Panc1 (cell line): ENCODE results near the gene UNC50. TPM values are rescaled to one million over a fixed set of nuclear protein-coding genes. Genes with fewer than 3 reads are reported as not detected.

Source experiments
- ATAC-seq: fragments of 200-7000 bp; cut with Tn5 transposase; 2 replicates; pipeline ENCODE4 v1.9.1; 2020; ENCODE audit warnings: mild to moderate bottlenecking, moderate library complexity
- BruUV-seq: library from RNA; stranded (reverse); fragments of 400-500 nt; replicated peaks from 2 replicates; lab custom pipeline; 2021; lab: Mats Ljungman, UMichigan
- CTCF ChIA-PET: fragments of 300-600 bp; sonication (Branson Sonifier 250); formaldehyde crosslinking; loops from one replicate; lab custom pipeline; 2022; ENCODE audit warnings: antibody characterized with exemption; lab: Charles Lee
- POLR2A ChIA-PET: fragments of 300-600 bp; sonication (Branson Sonifier 250); formaldehyde crosslinking; loops from one replicate; lab custom pipeline; 2022; ENCODE audit warnings: antibody characterized with exemption; lab: Charles Lee
- DNase-seq: peaks from one replicate; pipeline ENCODE4 v3.0.0-alpha.2; 2010; ENCODE audit warnings: low read depth, low spot score
- H3K27ac ChIP-seq: 2 replicates; pipeline ENCODE4 v1.5.1; 2011; ENCODE audit warnings: mild to moderate bottlenecking, low read length, inconsistent platforms
- H3K27me3 ChIP-seq: fragments of 200-500 bp; sonication (Bioruptor generic); 2 replicates; pipeline ENCODE4 v1.6.0; 2014; ENCODE audit warnings: low read length, inconsistent platforms; ENCODE audit not compliant: control insufficient read depth, insufficient read depth
- H3K36me3 ChIP-seq: fragments of 200-500 bp; sonication (Bioruptor generic); 2 replicates; pipeline ENCODE4 v1.5.1; 2014; ENCODE audit warnings: inconsistent platforms, mild to moderate bottlenecking, low read length, moderate library complexity; ENCODE audit not compliant: control insufficient read depth, insufficient read depth
- H3K4me1 ChIP-seq: 2 replicates; pipeline ENCODE4 v1.5.1; 2011; ENCODE audit warnings: inconsistent platforms, mild to moderate bottlenecking, low read length, moderate library complexity; ENCODE audit not compliant: control insufficient read depth, insufficient read depth
- H3K4me3 ChIP-seq, 2 experiments: 2 replicates each; pipeline ENCODE4 v1.5.1; 2011 to 2012; ENCODE audit warnings: low read depth in 2 of 2, low read length in 2 of 2, mild to moderate bottlenecking in 2 of 2, inconsistent platforms in 1 of 2, moderate library complexity in 1 of 2
- H3K9me3 ChIP-seq: fragments of 200-500 bp; sonication (Bioruptor generic); 2 replicates; pipeline ENCODE4 v1.5.1; 2014; ENCODE audit warnings: low read depth, mild to moderate bottlenecking, inconsistent platforms, low read length, moderate library complexity; ENCODE audit not compliant: control insufficient read depth, insufficient read depth
- POLR2AphosphoS5 ChIP-seq: IDR thresholded peaks from 2 replicates; pipeline ENCODE4 v1.6.1; 2012; ENCODE audit warnings: mild to moderate bottlenecking, low read depth, low read length, moderate library complexity
- REST ChIP-seq, 2 experiments: IDR thresholded peaks; 2 replicates each; pipeline ENCODE4 v1.6.1; 2011 to 2012; ENCODE audit warnings: low read depth in 2 of 2, control low read depth in 1 of 2, low read length in 1 of 2, mild to moderate bottlenecking in 1 of 2, moderate library complexity in 1 of 2; ENCODE audit not compliant: insufficient read depth in 1 of 2
- SIN3A ChIP-seq: IDR thresholded peaks from 2 replicates; pipeline ENCODE4 v1.6.1; 2012; ENCODE audit warnings: low read depth, mild to moderate bottlenecking, low read length, moderate library complexity, borderline replicate concordance; ENCODE audit not compliant: insufficient read depth
- TCF7L2 ChIP-seq: IDR thresholded peaks from 2 replicates; pipeline ENCODE4 v1.6.1; 2011; ENCODE audit warnings: mild to moderate bottlenecking, low read depth, low read length, inconsistent platforms
- in situ Hi-C: cut with HindIII; loops from 2 replicates; pipeline ENCODE4 v1.10.0; 2016; ENCODE audit warnings: low sequenced_read_pairs, low pct_unique_long_range_greater_than_20kb
- intact Hi-C: fragments of 100-400 bp; cut with micrococcal nuclease; formaldehyde crosslinking; loops from one replicate; pipeline ENCODE4 v1.10.0; 2022; ENCODE audit not compliant: unreplicated experiment
- total RNA-seq: library from RNA; stranded (reverse); gene quantifications from one replicate; pipeline ENCODE4 v1.2.1, GENCODE V29; 2021; ENCODE audit not compliant: unreplicated experiment
- TF ChIP-seq, protein P1 (sequence below): fragments of 450-650 bp; IDR thresholded peaks from 2 replicates; pipeline ENCODE4 v1.5.1; 2017; ENCODE audit warnings: mild to moderate bottlenecking

UNC50 gene
- total RNA-seq, 1 experiment from 2014 or later, result 43.6 TPM

DNA sequence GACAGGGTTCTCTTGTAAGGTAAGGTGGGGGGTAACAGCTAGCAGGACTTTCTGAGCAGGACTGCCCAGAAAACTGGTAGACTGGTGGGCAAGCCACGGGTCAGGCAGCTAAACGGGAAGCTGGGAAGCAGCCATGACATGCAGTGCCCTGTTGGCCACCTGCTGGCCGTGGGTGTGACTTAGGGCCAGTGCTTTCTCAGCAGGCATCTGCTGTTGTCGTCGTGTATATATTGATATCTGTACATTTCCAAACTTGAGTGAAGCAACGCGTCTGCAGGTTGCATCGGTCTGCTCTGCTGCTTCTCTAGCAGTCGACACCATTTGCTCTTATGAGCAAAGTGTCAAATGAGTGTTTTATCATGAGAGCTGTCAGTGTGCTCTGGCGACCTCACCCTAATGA is 31.1 kb upstream of the UNC50 start:
- ChIA-PET POLR2A (no interaction called here), CTCF (no interaction called here)
- DNase-seq (no peak), ATAC-seq (no peak)
- intact Hi-C loops (no loop called here), in situ Hi-C loops (no loop called here)
- no peak overlapping the region for H3K27ac ChIP-seq
- no peaks in the 10 kb centered on the region for H3K27me3 ChIP-seq
- TF ChIP-seq REST (IDR thresholded peaks at IDR 0.05; ENCODE audit: insufficient read depth in 1 of 2, low read depth in 2 of 2, low read length in 1 of 2) (no peak), POLR2AphosphoS5 (no peak), SIN3A (no peak), TCF7L2 (no peak)
- TF ChIP-seq, protein P1, sequence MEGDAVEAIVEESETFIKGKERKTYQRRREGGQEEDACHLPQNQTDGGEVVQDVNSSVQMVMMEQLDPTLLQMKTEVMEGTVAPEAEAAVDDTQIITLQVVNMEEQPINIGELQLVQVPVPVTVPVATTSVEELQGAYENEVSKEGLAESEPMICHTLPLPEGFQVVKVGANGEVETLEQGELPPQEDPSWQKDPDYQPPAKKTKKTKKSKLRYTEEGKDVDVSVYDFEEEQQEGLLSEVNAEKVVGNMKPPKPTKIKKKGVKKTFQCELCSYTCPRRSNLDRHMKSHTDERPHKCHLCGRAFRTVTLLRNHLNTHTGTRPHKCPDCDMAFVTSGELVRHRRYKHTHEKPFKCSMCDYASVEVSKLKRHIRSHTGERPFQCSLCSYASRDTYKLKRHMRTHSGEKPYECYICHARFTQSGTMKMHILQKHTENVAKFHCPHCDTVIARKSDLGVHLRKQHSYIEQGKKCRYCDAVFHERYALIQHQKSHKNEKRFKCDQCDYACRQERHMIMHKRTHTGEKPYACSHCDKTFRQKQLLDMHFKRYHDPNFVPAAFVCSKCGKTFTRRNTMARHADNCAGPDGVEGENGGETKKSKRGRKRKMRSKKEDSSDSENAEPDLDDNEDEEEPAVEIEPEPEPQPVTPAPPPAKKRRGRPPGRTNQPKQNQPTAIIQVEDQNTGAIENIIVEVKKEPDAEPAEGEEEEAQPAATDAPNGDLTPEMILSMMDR, result no peak; the same call in 1 of the 2 replicates
- no peaks in the 10 kb centered on the region for H3K9me3 ChIP-seq
- no peaks in the 10 kb centered on the region for H3K36me3 ChIP-seq
- H3K4me3 ChIP-seq, result no peak overlapping the region
- BruUV-seq, result no TSS peak
- no peaks in the 10 kb centered on the region for H3K4me1 ChIP-seq

- in situ Hi-C loops, result no loop called here
- intact Hi-C loops, result no loop called here
- H3K9me3 ChIP-seq, result no peaks in the 10 kb centered on the region
- H3K27me3 ChIP-seq, result no peaks in the 10 kb centered on the region
- no TSS peak for BruUV-seq
- ChIA-PET CTCF (interaction anchor here (0.7 kb wide), 1 partner anchor 508 kb away, joined by 4 read pairs; no protein-coding TSS in a partner anchor), POLR2A (no interaction called here)
- no peak for ATAC-seq
- H3K27ac ChIP-seq, result no peak overlapping the region
- H3K36me3 ChIP-seq, result no peaks in the 10 kb centered on the region
- no peak for DNase-seq
- TF ChIP-seq POLR2AphosphoS5 (no peak), SIN3A (no peak), TCF7L2 (no peak), REST (IDR thresholded peaks at IDR 0.05; ENCODE audit: insufficient read depth in 1 of 2, low read depth in 2 of 2, low read length in 1 of 2) (no peak)
- TF ChIP-seq, protein P1, result no peak
- H3K4me3 ChIP-seq, result no peak overlapping the region
- H3K4me1 ChIP-seq, result no peaks in the 10 kb centered on the region
Observed at GRCh38 chr2:98578231-98578630, 30.2 kb upstream of the UNC50 start.
